Glutamatergic neuron (in vitro differentiated cells): ENCODE measurements around the gene LETM1. TPM values are rescaled to one million over a fixed set of nuclear protein-coding genes. Genes with fewer than 3 reads are reported as not detected.

Experiments
- DNase-seq: peaks from one replicate; pipeline ENCODE4 v3.0.0; 2022
- H3K27ac Mint-ChIP-seq: one replicate; pipeline ENCODE4 v1.8.0; 2020; ENCODE audit warnings: mild to moderate bottlenecking, mixed read lengths, inconsistent platforms; ENCODE audit not compliant: unreplicated experiment
- H3K27me3 Mint-ChIP-seq: one replicate; pipeline ENCODE4 v1.8.0; 2020; ENCODE audit warnings: mild to moderate bottlenecking, moderate library complexity, mixed read lengths, inconsistent platforms; ENCODE audit not compliant: unreplicated experiment
- H3K36me3 Mint-ChIP-seq: one replicate; pipeline ENCODE4 v1.8.0; 2020; ENCODE audit warnings: mild to moderate bottlenecking, mixed read lengths, inconsistent platforms; ENCODE audit not compliant: unreplicated experiment
- H3K4me1 Mint-ChIP-seq: one replicate; pipeline ENCODE4 v1.8.0; 2020; ENCODE audit warnings: mild to moderate bottlenecking, low read depth, mixed read lengths, inconsistent platforms; ENCODE audit not compliant: unreplicated experiment
- H3K4me3 Mint-ChIP-seq: one replicate; pipeline ENCODE4 v1.8.0; 2020; ENCODE audit warnings: mild to moderate bottlenecking, mixed read lengths, inconsistent platforms; ENCODE audit not compliant: unreplicated experiment
- H3K9me3 Mint-ChIP-seq: one replicate; pipeline ENCODE4 v1.8.0; 2020; ENCODE audit warnings: mild to moderate bottlenecking, moderate library complexity, mixed read lengths, inconsistent platforms; ENCODE audit not compliant: unreplicated experiment
- total RNA-seq: library from RNA; stranded (reverse); fragmentation: NEBNext Ultra II Directional; extraction: Animal tissue kit (Norgen Biotek cat#: 25700); gene quantifications from one replicate; pipeline ENCODE4 v1.2.1, GENCODE V29; 2021; ENCODE audit not compliant: unreplicated experiment
- TF ChIP-seq, protein P1 (sequence below): fragments of 200-600 bp; sonication (generic); IDR thresholded peaks from one replicate; pipeline ENCODE4 v1.5.0; 2021; ENCODE audit not compliant: partially characterized antibody, unreplicated experiment

The LETM1 gene
- total RNA-seq, 1 donor from 2014 or later = 48.5 TPM

GRCh38 chr4:1775731-1776500, 80.0 kb downstream of the LETM1 start:
- TF ChIP-seq, protein P1, sequence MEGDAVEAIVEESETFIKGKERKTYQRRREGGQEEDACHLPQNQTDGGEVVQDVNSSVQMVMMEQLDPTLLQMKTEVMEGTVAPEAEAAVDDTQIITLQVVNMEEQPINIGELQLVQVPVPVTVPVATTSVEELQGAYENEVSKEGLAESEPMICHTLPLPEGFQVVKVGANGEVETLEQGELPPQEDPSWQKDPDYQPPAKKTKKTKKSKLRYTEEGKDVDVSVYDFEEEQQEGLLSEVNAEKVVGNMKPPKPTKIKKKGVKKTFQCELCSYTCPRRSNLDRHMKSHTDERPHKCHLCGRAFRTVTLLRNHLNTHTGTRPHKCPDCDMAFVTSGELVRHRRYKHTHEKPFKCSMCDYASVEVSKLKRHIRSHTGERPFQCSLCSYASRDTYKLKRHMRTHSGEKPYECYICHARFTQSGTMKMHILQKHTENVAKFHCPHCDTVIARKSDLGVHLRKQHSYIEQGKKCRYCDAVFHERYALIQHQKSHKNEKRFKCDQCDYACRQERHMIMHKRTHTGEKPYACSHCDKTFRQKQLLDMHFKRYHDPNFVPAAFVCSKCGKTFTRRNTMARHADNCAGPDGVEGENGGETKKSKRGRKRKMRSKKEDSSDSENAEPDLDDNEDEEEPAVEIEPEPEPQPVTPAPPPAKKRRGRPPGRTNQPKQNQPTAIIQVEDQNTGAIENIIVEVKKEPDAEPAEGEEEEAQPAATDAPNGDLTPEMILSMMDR = no peak
- Mint-ChIP-seq H3K36me3 (no peaks in the 10 kb centered on the region), H3K27ac (no peak overlapping the region), H3K9me3 (peaks cover 2% of the 10 kb centered on the region), H3K4me3 (no peak overlapping the region), H3K4me1 (no peaks in the 10 kb centered on the region), H3K27me3 (peaks cover 1% of the 10 kb centered on the region)
- no peak for DNase-seq

DNA sequence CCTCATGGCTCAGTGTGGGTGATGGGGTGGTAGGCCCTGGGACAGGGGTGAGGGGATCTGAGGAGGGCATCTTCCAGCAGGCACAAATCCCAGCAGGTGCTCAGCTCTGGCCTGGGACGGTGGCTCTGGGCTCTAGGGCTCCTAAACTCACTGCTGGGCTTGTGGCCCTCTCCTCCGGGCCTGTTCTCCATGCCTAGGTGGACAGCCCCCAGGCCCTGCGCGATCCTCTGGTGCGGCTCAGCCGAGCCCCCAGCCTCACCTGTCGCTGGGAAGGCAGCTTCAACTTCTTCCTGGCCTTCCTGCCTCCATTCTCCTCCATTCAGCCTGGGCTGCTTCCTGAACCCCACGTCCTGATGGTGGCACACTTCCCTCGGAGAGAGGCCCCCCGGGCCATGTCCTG, 82.2 kb downstream of the LETM1 start:
- DNase-seq = no peak
- Mint-ChIP-seq H3K36me3 (no peaks in the 10 kb centered on the region), H3K9me3 (no peaks in the 10 kb centered on the region), H3K27ac (no peak overlapping the region), H3K27me3 (peaks cover 1% of the 10 kb centered on the region), H3K4me1 (no peaks in the 10 kb centered on the region), H3K4me3 (no peak overlapping the region)
- TF ChIP-seq, protein P1 = no peak

GRCh38 chr4:1772853-1773538, 83.0 kb downstream of the LETM1 start:
- H3K9me3 Mint-ChIP-seq = no peaks in the 10 kb centered on the region
- no peaks in the 10 kb centered on the region for H3K36me3 Mint-ChIP-seq
- H3K27ac Mint-ChIP-seq = no peak overlapping the region
- H3K4me3 Mint-ChIP-seq = no peak overlapping the region
- TF ChIP-seq, protein P1 = no peak
- DNase-seq = no peak
- H3K4me1 Mint-ChIP-seq = no peaks in the 10 kb centered on the region
- peaks cover 1% of the 10 kb centered on the region for H3K27me3 Mint-ChIP-seq

DNA sequence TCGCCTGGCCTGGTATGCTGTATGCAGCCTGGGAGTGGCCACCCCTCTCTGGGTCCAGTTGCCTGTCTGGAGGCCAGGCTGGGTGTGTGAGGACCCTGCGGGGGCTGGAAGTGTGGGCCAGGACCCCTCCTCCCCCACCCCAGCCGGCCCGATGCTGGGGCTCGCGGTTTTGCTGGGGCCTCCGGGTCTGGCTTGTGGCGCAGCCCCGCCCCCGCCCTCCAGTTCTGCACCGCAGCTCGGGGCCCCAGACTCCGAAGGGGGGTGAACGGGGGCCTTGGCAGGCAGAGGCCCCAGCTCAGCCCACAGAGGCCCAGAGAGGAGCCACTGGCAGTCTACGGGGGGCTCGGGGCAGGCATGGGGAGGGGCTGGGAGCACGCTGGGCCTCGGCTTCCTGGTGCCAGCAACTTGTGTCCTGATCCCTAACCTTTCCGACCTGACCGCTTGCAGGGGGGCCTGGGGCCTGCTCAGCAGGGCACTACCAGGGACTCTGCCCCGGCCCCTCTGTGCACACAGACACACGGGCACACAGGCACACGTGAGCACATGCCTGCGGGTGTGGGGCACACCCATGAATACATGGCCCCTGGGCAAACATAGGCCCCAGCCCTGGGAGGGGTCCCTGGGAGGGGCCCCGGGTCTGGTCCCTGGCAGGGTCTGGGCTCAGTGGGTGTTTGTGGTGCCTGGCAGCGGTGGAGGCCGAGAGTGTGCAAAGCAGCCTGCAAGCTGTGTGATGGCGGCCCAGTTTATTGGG, 84.2 kb downstream of the LETM1 start:
- H3K36me3 Mint-ChIP-seq = no peaks in the 10 kb centered on the region

More for the DNA sequence above, 84.2 kb downstream of the LETM1 start:
- H3K4me3 Mint-ChIP-seq = no peak overlapping the region
- DNase-seq = no peak
- TF ChIP-seq, protein P1 = no peak
- no peaks in the 10 kb centered on the region for H3K4me1 Mint-ChIP-seq
- H3K27me3 Mint-ChIP-seq = peaks cover 1% of the 10 kb centered on the region
- no peaks in the 10 kb centered on the region for H3K9me3 Mint-ChIP-seq
- no peak overlapping the region for H3K27ac Mint-ChIP-seq
